ENCODE measurements around the gene ZNF248. TPM values are rescaled to one million over a fixed set of nuclear protein-coding genes. Genes with fewer than 3 reads are reported as not detected.
A peak's percentile ranks its signal among the peaks of the same experiment; 100 is the strongest.
"Not testable (repeated sequence)": the region's sequence is repeated elsewhere in the genome, so short reads cannot be mapped to it uniquely, and the experiment has no call there.

The ZNF248 gene
- total RNA-seq, 2 experiments from 2014 or later = 8.1 to 9.1 TPM

DNA sequence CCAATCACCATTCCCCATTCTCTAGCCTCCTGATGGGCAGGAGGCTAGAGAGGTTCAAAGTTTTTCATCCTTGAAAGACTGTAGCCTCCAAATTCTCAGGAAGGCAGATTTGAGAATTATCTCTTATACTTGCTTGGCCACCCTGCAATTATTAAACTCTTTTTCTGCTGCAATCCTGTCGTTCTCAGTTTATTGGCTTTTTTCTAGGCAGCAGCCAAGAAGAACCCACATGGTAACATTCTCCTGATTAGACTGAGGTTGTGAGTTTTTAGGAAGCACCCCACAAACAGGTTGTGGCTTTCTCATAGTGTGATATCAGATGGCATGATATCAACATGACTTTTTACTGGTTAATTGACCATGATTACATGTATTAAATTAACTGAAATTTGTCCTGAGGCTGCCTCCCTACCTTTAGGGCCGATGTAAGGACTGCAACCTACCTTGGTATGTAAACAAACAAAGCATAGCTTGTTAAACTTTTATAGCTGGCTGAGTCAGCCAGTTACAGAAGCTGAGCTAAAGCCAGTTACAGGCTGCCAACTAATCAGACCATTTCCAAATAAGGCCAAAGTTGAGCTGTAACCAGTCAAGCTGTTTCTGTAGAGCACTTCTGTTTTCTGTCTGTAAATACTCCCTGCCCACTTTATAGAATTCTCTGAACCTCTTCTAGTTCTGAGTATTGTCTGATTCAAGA is 3.2 kb upstream of the ZNF248 start:
- H3K36me3 Mint-ChIP-seq (ENCODE audit: low read depth) = peaks cover 7% of the 10 kb centered on the region
- POLR2A ChIA-PET = no interaction called here
- no peak overlapping the region for H3K27ac Mint-ChIP-seq
- H3K4me1 Mint-ChIP-seq = peaks cover 27% of the 10 kb centered on the region
- no peak overlapping the region for H3K4me3 Mint-ChIP-seq
- no peaks in the 10 kb centered on the region for H3K27me3 Mint-ChIP-seq
- CTCF ChIA-PET = no interaction called here
- DNase-seq = no peak
- H3K9me3 Mint-ChIP-seq = peaks cover 18% of the 10 kb centered on the region

DNA sequence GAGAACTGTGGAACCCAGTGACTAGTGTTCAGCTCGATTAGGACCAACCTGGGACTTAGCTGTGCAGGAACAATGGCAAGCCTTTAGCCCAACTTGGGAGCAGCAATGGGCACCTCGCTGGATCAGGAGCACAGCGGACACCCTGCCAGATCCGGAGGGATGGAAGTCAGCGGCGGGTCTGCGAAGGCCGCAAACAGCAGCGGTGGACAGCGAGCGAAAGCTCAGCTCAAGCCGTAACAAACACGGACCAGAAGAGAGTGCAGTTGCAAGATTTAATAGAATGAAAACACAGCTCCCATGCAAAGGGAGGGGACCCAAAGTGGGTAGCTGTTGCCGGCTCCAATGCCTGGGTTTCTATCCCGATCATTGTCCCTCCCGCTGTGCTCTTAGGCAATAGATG is 1.9 kb upstream of the ZNF248 start:
- CTCF ChIA-PET = interaction anchor here (1.4 kb wide), 1 partner anchor 118 kb away, joined by 3 read pairs; the partner anchor contains the start of gene ZNF25
- peaks cover 34% of the 10 kb centered on the region for H3K4me1 Mint-ChIP-seq
- H3K4me3 Mint-ChIP-seq; POLR2A ChIA-PET; H3K27me3 Mint-ChIP-seq; DNase-seq; H3K27ac Mint-ChIP-seq; H3K36me3 Mint-ChIP-seq (ENCODE audit: low read depth): not testable (repeated sequence)
- H3K9me3 Mint-ChIP-seq = peaks cover 18% of the 10 kb centered on the region

DNA sequence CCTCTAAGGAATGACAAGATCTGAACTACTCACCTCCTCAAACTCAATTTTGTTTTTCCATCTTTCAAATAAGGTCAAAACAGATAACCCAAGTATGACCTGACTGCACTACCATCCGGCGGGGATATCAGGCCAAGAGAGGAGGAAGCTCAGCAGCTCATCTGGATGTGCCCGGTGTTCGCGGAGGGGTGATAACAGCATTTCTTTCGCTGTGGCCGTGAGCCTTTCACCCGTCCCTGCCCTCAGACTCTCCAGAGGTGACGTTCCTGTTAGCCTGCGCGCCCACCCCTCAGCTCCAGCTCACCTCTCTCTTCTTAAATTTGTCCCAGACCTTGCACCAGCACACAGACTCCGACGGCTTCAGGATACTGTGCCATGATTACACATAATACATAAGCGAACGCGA is 526 bp downstream of the ZNF248 start:
- no peaks in the 10 kb centered on the region for H3K27me3 Mint-ChIP-seq
- peaks cover 34% of the 10 kb centered on the region for H3K4me1 Mint-ChIP-seq
- ChIA-PET POLR2A (interaction anchor here (1.0 to 1.1 kb wide), 3 partner anchors 119 to 238 kb away, joined by 3 to 13 read pairs (median 4); partner anchors contain the start of gene ZNF33A), CTCF (interaction anchor here (0.9 to 1.1 kb wide), 2 partner anchors 120 kb away, joined by 3 read pairs; no protein-coding TSS in a partner anchor)
- DNase-seq = peak; percentile 44
- H3K9me3 Mint-ChIP-seq = peaks cover 9% of the 10 kb centered on the region
- peaks cover 27% of the 10 kb centered on the region for H3K36me3 Mint-ChIP-seq (ENCODE audit: low read depth)
- peak overlapping the region; percentile 85 for H3K27ac Mint-ChIP-seq
- H3K4me3 Mint-ChIP-seq = peak overlapping the region; percentile 78

DNA sequence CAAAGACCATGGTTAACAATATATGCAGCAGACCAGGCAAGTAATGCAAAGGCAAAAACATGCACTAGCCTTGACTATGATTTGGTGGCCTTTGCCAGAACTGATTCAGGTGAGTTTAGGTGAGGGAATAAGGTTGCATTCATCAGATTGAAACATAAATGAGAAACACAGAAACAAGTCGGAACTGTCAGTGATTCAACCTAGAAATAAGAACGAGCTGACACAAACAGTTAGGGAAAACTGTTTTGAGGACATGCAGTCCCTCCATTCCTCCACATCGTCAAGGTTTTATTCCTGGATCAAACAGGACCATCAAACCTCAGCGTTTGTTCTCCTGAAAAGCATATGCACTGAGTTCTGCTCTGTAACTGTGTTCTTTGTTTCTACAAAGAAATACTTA is 1.8 kb downstream of the ZNF248 start:
- ChIA-PET CTCF (no interaction called here), POLR2A (no interaction called here)
- H3K9me3 Mint-ChIP-seq = peaks cover 9% of the 10 kb centered on the region
- no peak overlapping the region for H3K27ac Mint-ChIP-seq
- DNase-seq = no peak
- H3K4me1 Mint-ChIP-seq = peaks cover 29% of the 10 kb centered on the region
- H3K27me3 Mint-ChIP-seq = no peaks in the 10 kb centered on the region
- H3K36me3 Mint-ChIP-seq (ENCODE audit: low read depth) = peaks cover 24% of the 10 kb centered on the region
- H3K4me3 Mint-ChIP-seq = no peak overlapping the region

DNA sequence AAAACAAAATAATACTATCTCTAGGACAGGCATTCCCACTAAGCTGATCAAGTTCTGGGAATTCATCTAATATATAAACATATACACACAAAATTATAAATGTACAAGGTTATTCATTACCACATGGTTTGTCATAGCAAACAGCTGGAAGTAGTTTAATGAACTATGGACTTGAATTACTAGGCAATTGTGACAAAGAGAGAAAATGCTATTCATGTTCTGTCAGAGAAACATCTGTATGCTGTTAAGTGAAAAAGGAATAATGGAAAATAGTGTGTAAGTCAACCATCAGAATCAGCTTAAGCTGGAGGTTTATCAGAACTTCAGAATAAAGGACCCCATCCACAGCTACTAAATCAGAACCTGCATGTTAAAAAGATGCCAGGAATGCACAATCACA is 2.8 kb downstream of the ZNF248 start:
- CTCF ChIA-PET = no interaction called here
- H3K27ac Mint-ChIP-seq = no peak overlapping the region
- peaks cover under 1% of the 10 kb centered on the region for H3K9me3 Mint-ChIP-seq
- H3K4me3 Mint-ChIP-seq = no peak overlapping the region
- POLR2A ChIA-PET = no interaction called here
- peaks cover 26% of the 10 kb centered on the region for H3K4me1 Mint-ChIP-seq
- peaks cover 24% of the 10 kb centered on the region for H3K36me3 Mint-ChIP-seq (ENCODE audit: low read depth)
- DNase-seq = no peak
- H3K27me3 Mint-ChIP-seq = no peaks in the 10 kb centered on the region

DNA sequence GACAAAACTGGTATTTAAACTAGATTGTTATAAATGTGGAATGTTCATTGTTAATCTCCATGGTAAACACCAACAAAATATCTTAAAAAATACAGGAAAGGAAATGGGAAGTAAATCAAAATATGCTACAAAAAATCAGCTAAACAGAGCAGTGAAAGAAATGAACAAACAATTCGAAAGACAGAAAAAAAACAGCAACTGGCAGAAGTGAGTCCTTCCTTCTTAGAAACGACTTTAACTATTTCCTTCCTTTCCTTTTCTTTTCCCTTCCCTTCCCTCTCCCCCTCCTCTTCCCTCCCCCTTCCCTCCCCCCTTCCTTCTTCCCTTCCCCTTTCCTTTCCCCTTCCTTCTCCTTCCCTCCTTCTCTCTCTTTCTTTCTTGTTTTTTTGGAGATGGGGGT is 12.8 kb downstream of the ZNF248 start:
- ChIA-PET CTCF (no interaction called here), POLR2A (no interaction called here)
- no peak for DNase-seq
- Mint-ChIP-seq H3K4me3 (no peak overlapping the region), H3K36me3 (ENCODE audit: low read depth) (peaks cover 59% of the 10 kb centered on the region), H3K27me3 (no peaks in the 10 kb centered on the region), H3K4me1 (no peaks in the 10 kb centered on the region), H3K9me3 (peaks cover 17% of the 10 kb centered on the region), H3K27ac (no peak overlapping the region)

DNA sequence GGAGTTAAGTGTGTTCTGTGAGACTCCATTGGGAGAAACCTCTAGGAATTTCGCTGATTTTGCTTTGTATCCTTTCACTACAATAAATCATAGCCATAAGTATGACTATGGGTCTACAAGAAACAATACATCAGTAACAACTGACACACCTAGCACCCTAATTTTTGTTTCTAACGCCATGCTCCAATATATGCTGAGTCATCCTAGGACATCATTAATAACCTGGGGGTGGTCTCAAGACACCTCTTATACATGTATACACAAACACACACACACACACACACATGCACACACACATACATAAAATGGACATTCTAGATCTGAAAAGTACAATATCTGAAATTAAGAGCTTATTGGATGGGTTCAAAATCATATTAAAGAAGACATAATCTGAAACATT is 18.2 kb downstream of the ZNF248 start:
- H3K27ac Mint-ChIP-seq = no peak overlapping the region
- peaks cover 78% of the 10 kb centered on the region for H3K36me3 Mint-ChIP-seq (ENCODE audit: low read depth)
- H3K27me3 Mint-ChIP-seq = no peaks in the 10 kb centered on the region
- no peak for DNase-seq
- ChIA-PET CTCF (no interaction called here), POLR2A (no interaction called here)
- no peak overlapping the region for H3K4me3 Mint-ChIP-seq
- no peaks in the 10 kb centered on the region for H3K4me1 Mint-ChIP-seq
- peaks cover 33% of the 10 kb centered on the region for H3K9me3 Mint-ChIP-seq

DNA sequence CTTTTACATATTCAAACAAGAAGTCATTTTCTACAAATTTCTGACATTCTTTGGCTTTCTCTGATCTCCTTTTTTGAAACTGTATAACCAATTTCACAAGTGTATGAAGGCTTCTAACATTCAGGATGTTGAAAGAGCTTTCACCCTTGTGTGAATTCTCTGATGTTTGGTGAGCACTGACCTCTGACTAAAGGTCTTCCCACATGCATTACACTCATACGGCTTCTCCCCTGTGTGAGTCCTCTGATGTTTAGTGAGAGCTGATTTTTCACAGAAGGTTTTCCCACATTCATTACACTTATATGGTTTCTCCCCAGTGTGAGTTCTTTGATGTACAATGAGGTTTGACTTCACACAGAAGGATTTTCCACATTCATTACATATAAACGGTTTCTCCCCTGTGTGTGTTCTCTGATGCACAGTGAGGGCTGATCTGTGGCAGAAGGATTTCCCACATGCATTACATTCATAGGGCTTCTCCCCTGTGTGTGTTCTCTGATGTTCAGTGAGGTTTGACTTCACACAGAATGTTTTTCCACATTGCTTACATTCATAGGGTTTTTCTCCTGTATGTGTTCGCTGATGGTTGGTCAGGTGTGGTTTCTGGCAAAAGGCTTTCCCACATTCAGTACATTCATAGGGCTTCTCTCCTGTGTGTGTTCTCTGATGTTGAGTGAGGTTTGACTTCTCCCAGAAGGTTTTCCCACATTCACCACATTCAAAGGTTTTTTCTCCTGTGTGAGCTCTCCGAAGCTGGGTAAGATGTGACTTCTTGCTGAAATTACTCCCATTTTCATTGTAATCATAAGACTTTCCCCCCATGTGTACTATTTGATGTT is 25.7 kb downstream of the ZNF248 start:
- Mint-ChIP-seq H3K36me3 (ENCODE audit: low read depth) (peaks cover 79% of the 10 kb centered on the region), H3K27ac (no peak overlapping the region), H3K4me3 (no peak overlapping the region), H3K9me3 (peaks cover 69% of the 10 kb centered on the region), H3K27me3 (no peaks in the 10 kb centered on the region), H3K4me1 (no peaks in the 10 kb centered on the region)
- DNase-seq = no peak
- CTCF ChIA-PET = no interaction called here
- POLR2A ChIA-PET = no interaction called here

DNA sequence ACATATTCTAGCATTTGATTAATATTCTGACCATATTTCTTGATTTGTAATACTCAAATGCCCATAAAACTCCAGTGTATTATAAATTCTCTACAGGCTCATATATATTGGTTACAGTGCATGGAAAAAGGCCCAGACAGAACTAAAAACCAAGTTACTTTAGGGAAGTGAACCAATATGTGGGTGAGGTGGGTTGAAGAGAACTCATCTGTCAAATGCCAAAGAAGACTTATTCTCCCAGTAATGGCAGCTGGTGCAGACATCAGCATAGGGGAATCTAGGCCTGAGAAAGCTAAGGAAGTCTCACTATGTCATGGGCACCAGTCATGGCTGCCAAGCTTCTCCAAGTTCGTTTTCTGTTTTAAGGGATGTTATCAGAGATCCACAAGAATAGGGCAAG is 30.6 kb downstream of the ZNF248 start:
- Mint-ChIP-seq H3K4me1 (no peaks in the 10 kb centered on the region), H3K27ac (no peak overlapping the region), H3K27me3 (no peaks in the 10 kb centered on the region), H3K36me3 (ENCODE audit: low read depth) (peaks cover 40% of the 10 kb centered on the region), H3K9me3 (peaks cover 51% of the 10 kb centered on the region), H3K4me3 (no peak overlapping the region)
- ChIA-PET POLR2A (no interaction called here), CTCF (no interaction called here)
- no peak for DNase-seq

DNA sequence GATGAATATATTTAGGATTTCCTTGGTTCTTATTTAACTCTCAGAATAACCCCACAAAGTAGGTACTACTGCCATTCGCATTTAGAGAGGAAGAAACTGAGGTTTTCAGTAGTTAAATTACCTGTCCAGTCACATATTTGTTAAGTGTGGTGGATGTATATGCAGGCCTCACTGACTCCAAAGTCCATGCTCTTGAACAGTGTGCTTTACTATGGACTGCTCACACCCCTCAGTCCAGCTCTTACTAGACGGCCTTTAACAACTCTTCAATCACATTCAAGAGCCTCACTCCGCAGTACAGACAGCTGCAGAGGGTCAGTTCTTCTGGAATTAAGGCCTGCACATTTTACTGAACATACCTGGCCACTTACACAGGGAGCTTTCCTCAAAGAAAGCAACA is 36.2 kb downstream of the ZNF248 start:
- DNase-seq = no peak
- no peak overlapping the region for H3K27ac Mint-ChIP-seq
- H3K36me3 Mint-ChIP-seq (ENCODE audit: low read depth) = peaks cover 7% of the 10 kb centered on the region
- peaks cover 48% of the 10 kb centered on the region for H3K9me3 Mint-ChIP-seq
- H3K4me3 Mint-ChIP-seq = no peak overlapping the region
- POLR2A ChIA-PET = no interaction called here
- CTCF ChIA-PET = no interaction called here
- H3K4me1 Mint-ChIP-seq = no peaks in the 10 kb centered on the region
- H3K27me3 Mint-ChIP-seq = no peaks in the 10 kb centered on the region

DNA sequence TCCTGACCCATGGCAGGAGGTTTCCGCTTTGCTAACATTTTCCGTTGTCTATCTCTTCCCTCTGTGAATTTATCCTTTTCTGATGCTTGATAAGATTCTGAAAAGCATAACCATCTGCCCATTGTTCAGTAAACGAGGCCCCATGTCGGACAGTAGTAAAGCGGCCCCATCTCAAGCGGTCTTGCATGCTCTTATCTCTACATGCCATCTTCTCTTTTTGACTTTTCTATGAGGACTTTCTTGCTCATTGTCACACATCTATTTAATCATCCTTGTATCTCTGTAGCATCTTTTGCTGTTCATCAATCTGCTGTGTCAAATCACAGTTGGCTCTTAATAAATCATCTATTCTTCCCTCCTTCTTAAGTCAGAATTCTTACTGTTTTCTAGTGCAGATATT is 37.6 kb downstream of the ZNF248 start:
- H3K4me1 Mint-ChIP-seq = no peaks in the 10 kb centered on the region
- H3K27ac Mint-ChIP-seq = no peak overlapping the region
- ChIA-PET POLR2A (no interaction called here), CTCF (no interaction called here)
- no peak for DNase-seq
- peaks cover 4% of the 10 kb centered on the region for H3K36me3 Mint-ChIP-seq (ENCODE audit: low read depth)
- peaks cover 50% of the 10 kb centered on the region for H3K9me3 Mint-ChIP-seq
- no peaks in the 10 kb centered on the region for H3K27me3 Mint-ChIP-seq
- H3K4me3 Mint-ChIP-seq = no peak overlapping the region

DNA sequence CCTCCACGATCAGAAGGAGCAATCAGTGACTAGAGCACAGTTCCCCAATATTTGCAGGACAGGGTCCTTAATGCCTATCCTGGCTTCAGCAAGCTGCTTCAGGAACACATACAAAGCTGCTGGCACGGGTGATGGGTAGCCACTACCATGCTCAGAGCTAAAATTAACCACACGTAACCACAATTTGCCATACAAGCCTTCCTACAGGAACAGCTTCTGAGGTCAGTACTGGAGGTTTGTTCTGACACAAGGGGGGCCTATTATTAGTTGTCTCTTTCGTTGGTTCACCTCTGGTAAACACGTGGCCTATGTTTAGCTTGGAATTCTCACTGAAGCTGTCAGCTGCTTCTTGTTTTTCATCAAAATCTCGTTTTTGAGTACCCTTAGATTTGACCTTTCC is 41.1 kb downstream of the ZNF248 start:
- DNase-seq = no peak
- CTCF ChIA-PET = no interaction called here
- POLR2A ChIA-PET = no interaction called here
- H3K27ac Mint-ChIP-seq = no peak overlapping the region
- no peaks in the 10 kb centered on the region for H3K36me3 Mint-ChIP-seq (ENCODE audit: low read depth)
- peaks cover 57% of the 10 kb centered on the region for H3K9me3 Mint-ChIP-seq
- H3K4me1 Mint-ChIP-seq = no peaks in the 10 kb centered on the region
- no peak overlapping the region for H3K4me3 Mint-ChIP-seq
- H3K27me3 Mint-ChIP-seq = no peaks in the 10 kb centered on the region

DNA sequence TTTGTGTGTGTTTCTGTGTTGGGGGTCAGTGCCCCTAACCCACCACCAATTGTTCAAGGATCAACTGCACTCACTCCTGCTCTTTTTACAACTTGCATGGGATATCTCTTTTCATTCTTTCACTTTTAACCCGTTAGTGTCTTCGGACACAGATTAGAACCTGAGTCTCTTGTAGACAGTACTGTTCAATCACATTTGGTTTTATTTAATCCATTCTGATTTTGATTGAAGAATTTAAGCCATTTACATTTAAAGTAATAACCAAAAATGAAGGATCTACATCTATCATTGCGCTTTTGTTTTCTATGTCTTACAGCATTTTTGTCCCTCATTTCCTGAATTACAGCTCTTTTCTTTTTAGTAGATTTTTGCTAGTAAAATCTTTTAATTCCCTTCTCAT is 43.6 kb downstream of the ZNF248 start:
- POLR2A ChIA-PET = no interaction called here
- Mint-ChIP-seq H3K27me3 (no peaks in the 10 kb centered on the region), H3K36me3 (ENCODE audit: low read depth) (no peaks in the 10 kb centered on the region), H3K9me3 (peaks cover 37% of the 10 kb centered on the region), H3K4me1 (no peaks in the 10 kb centered on the region), H3K4me3 (no peak overlapping the region), H3K27ac (no peak overlapping the region)
- DNase-seq = no peak
- CTCF ChIA-PET = no interaction called here

DNA sequence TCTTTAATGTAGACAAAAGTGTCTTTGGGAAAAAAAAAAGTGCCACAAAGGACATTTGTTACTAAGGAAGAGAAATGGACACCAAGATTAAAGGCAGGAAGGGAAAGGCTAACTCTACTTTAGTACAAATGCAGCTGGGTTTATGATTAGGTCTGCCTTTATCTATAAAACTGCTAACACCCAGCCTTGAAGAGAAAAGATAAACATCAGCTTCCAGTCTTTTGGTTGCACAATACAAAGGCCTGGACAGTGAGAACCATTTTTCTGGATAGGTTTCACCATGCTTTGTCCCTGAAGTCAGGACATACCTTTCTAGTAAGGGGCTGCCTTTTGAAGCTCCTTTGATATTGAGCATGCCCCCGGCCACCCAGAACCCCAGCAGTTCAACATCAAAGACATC is 45.1 kb downstream of the ZNF248 start:
- Mint-ChIP-seq H3K27me3 (no peaks in the 10 kb centered on the region), H3K27ac (no peak overlapping the region), H3K4me1 (no peaks in the 10 kb centered on the region), H3K36me3 (ENCODE audit: low read depth) (no peaks in the 10 kb centered on the region), H3K9me3 (peaks cover 34% of the 10 kb centered on the region), H3K4me3 (no peak overlapping the region)
- ChIA-PET CTCF (no interaction called here), POLR2A (no interaction called here)
- no peak for DNase-seq

All from activated CD4-positive, alpha-beta memory T cell treated with anti-CD3 and anti-CD28 coated beads, Interleukin-2, amount 10 ng/mL, durations not matched to agents 7 days and 5 days (primary cell).